Fibroblast of gingiva (primary cell): Measurements from ENCODE around the gene ADH1B.
"Not testable (repeated sequence)": the region's sequence is repeated elsewhere in the genome, so short reads cannot be mapped to it uniquely, and the experiment has no call there.

Source experiments
- DNase-seq: peaks from one replicate; pipeline ENCODE4 v3.0.0-alpha.2; 2011; ENCODE audit warnings: low read depth

Gene ADH1B

GRCh38 chr4:99321241-99322191 is at the start of gene ADH1B:
ADH1B (minus strand) TSS chr4:99321401; CDS start chr4:99321331, 70 bp downstream.
- DNase-seq = peak; percentile 56

- not testable (repeated sequence) for DNase-seq
Observed at GRCh38 chr4:99367817-99368216, 46.6 kb upstream of the ADH1B start.

GRCh38 chr4:99366491-99366890 is 45.3 kb upstream of the ADH1B start:
- peak; percentile 82 for DNase-seq

- no peak for DNase-seq
Observed at GRCh38 chr4:99362768-99363167, 41.6 kb upstream of the ADH1B start.

GRCh38 chr4:99361899-99362275 is 40.7 kb upstream of the ADH1B start:
- no peak for DNase-seq

GRCh38 chr4:99361268-99361898 is 40.2 kb upstream of the ADH1B start:
- DNase-seq = no peak

GRCh38 chr4:99359480-99360204 is 38.4 kb upstream of the ADH1B start:
- no peak for DNase-seq

GRCh38 chr4:99357948-99358347 is 36.7 kb upstream of the ADH1B start:
- no peak for DNase-seq

- no peak for DNase-seq
Observed at GRCh38 chr4:99356992-99357391, 35.8 kb upstream of the ADH1B start.

- not testable (repeated sequence) for DNase-seq
Observed at GRCh38 chr4:99356149-99356548, 34.9 kb upstream of the ADH1B start.

GRCh38 chr4:99352602-99353537 is 31.7 kb upstream of the ADH1B start, which contains the start of gene ADH1C:
ADH1C (minus strand) TSS chr4:99352746; CDS start chr4:99352675, 71 bp downstream.
- no peak for DNase-seq

- DNase-seq = no peak
Observed at GRCh38 chr4:99351487-99351886, 30.3 kb upstream of the ADH1B start.

GRCh38 chr4:99349338-99349737 is 28.1 kb upstream of the ADH1B start:
- no peak for DNase-seq

- not testable (repeated sequence) for DNase-seq
Observed at GRCh38 chr4:99342624-99343023, 21.4 kb upstream of the ADH1B start.

- no peak for DNase-seq
Observed at GRCh38 chr4:99341426-99341825, 20.2 kb upstream of the ADH1B start.

- DNase-seq = no peak
Observed at GRCh38 chr4:99339172-99339571, 18.0 kb upstream of the ADH1B start.

- no peak for DNase-seq
Observed at GRCh38 chr4:99336553-99336952, 15.4 kb upstream of the ADH1B start.

GRCh38 chr4:99334880-99335279 is 13.7 kb upstream of the ADH1B start:
- no peak for DNase-seq

GRCh38 chr4:99330648-99331047 is 9.4 kb upstream of the ADH1B start:
- DNase-seq = no peak

GRCh38 chr4:99329876-99330275 is 8.7 kb upstream of the ADH1B start:
- DNase-seq = no peak

- DNase-seq = peak; percentile 99
Observed at GRCh38 chr4:99324979-99325378, 3.8 kb upstream of the ADH1B start.
